H1 (cell line): ENCODE measurements around the gene BICDL1. TPM values are rescaled to one million over a fixed set of nuclear protein-coding genes. Genes with fewer than 3 reads are reported as not detected.
A peak's percentile ranks its signal among the peaks of the same experiment; 100 is the strongest.

ENCODE experiments used
- CTCF ChIA-PET: fragments of 300-600 bp; sonication (Branson Sonifier 250); formaldehyde crosslinking; loops from one replicate; lab custom pipeline; 2021; ENCODE audit not compliant: partially characterized antibody; lab: Charles Lee
- POLR2A ChIA-PET: fragments of 300-600 bp; sonication (Branson Sonifier 250); formaldehyde crosslinking; loops from one replicate; lab custom pipeline; 2021; ENCODE audit warnings: inconsistent platforms; ENCODE audit not compliant: partially characterized antibody; lab: Charles Lee
- DNase-seq, 2 experiments: peaks; one replicate each; pipeline versions ENCODE4 v3.0.0 to v3.0.0-alpha.2; 2010 to 2022; ENCODE audit warnings: low spot score in 2 of 2, low read depth in 1 of 2, mixed read lengths in 1 of 2
- FAIRE-seq: peaks from 2 replicates; lab custom pipeline; 2011; peaks lifted over from hg19 to GRCh38; lab: Jason Lieb, UNC
- H2AFZ ChIP-seq: 2 replicates; pipeline ENCODE4 v1.8.1; 2012; ENCODE audit warnings: low read length, inconsistent platforms
- H2AK5ac ChIP-seq: 2 replicates; pipeline ENCODE4 v1.6.1; 2013; ENCODE audit warnings: low read depth, low read length
- H2BK120ac ChIP-seq: replicated peaks from 2 replicates; pipeline ENCODE3; 2013; ENCODE audit warnings: low read depth, low read length, inconsistent platforms
- H2BK12ac ChIP-seq: 2 replicates; pipeline ENCODE4 v1.6.1; 2013; ENCODE audit warnings: low read depth, low read length
- H2BK15ac ChIP-seq: 2 replicates; pipeline ENCODE4 v1.6.1; 2013; ENCODE audit warnings: low read length
- H2BK20ac ChIP-seq: 2 replicates; pipeline ENCODE4 v1.6.1; 2013; ENCODE audit warnings: low read length
- H2BK5ac ChIP-seq: 2 replicates; pipeline ENCODE4 v1.6.1; 2013; ENCODE audit warnings: low read depth, low read length
- H3K14ac ChIP-seq: 2 replicates; pipeline ENCODE4 v1.6.1; 2013; ENCODE audit warnings: inconsistent platforms; ENCODE audit not compliant: insufficient read length
- H3K18ac ChIP-seq: 2 replicates; pipeline ENCODE4 v1.6.1; 2013; ENCODE audit warnings: low read length; ENCODE audit errors: extremely low read depth
- H3K23ac ChIP-seq: 2 replicates; pipeline ENCODE4 v1.6.1; 2013; ENCODE audit warnings: inconsistent platforms; ENCODE audit not compliant: insufficient read length
- H3K23me2 ChIP-seq: 2 replicates; pipeline ENCODE4 v1.6.1; 2013; ENCODE audit warnings: low read depth, low read length
- H3K27ac ChIP-seq: 2 replicates; pipeline ENCODE4 v1.6.1; 2011; ENCODE audit warnings: low read depth, low read length, inconsistent platforms
- H3K27me3 ChIP-seq, 4 experiments: replicated peaks in 1 of 4; 1 replicate in 1 of 4; 2 replicates in 3 of 4; pipeline versions ENCODE4 v1.6.1 to v1.8.1; 2011 to 2013; ENCODE audit warnings: low read length in 3 of 4, mild to moderate bottlenecking in 3 of 4, inconsistent platforms in 2 of 4, mixed read lengths in 2 of 4, moderate library complexity in 1 of 4; ENCODE audit not compliant: control insufficient read depth in 3 of 4, insufficient read depth in 3 of 4; ENCODE audit errors: extremely low read depth in 1 of 4
- H3K36me3 ChIP-seq, 4 experiments: 2 replicates each; pipeline versions ENCODE4 v1.6.1 to v1.8.1; 2011 to 2013; ENCODE audit warnings: mild to moderate bottlenecking in 4 of 4, low read length in 3 of 4, moderate library complexity in 2 of 4, control low read depth in 1 of 4, inconsistent platforms in 1 of 4; ENCODE audit not compliant: insufficient read depth in 4 of 4, control insufficient read depth in 2 of 4
- H3K4ac ChIP-seq: replicated peaks from 2 replicates; pipeline ENCODE3; 2013; ENCODE audit warnings: low read length, low read depth, mixed read lengths, inconsistent platforms; ENCODE audit not compliant: insufficient read length
- H3K4me1 ChIP-seq, 4 experiments: replicated peaks in 1 of 4; 1 replicate in 1 of 4; 2 replicates in 3 of 4; pipeline versions ENCODE4 v1.6.1 to v1.8.1; 2011 to 2013; ENCODE audit warnings: low read length in 3 of 4, inconsistent platforms in 2 of 4, mixed read lengths in 1 of 4; ENCODE audit not compliant: insufficient read depth in 4 of 4, control insufficient read depth in 3 of 4
- H3K4me2 ChIP-seq, 2 experiments: 2 replicates each; pipeline versions ENCODE4 v1.6.1 to v1.8.1; 2011 to 2013; ENCODE audit warnings: low read depth in 2 of 2, low read length in 2 of 2, control low read depth in 1 of 2, inconsistent platforms in 1 of 2, mild to moderate bottlenecking in 1 of 2; ENCODE audit not compliant: insufficient read depth in 1 of 2
- H3K4me3 ChIP-seq, 4 experiments: fragments of 200-600, 300-600 bp in 1 of 4; sonication (generic), shearing (Covaris generic), sonication (Bioruptor Twin) in 1 of 4; 2 replicates each; pipeline versions ENCODE4 v1.5.1 to v1.8.1; 2011 to 2016; ENCODE audit warnings: low read length in 4 of 4, low read depth in 3 of 4, control low read depth in 2 of 4, inconsistent platforms in 2 of 4, mild to moderate bottlenecking in 2 of 4, mixed read lengths in 1 of 4, moderate library complexity in 1 of 4; ENCODE audit not compliant: insufficient read depth in 2 of 4; ENCODE audit errors: extremely low read depth in 1 of 4
- H3K56ac ChIP-seq: replicated peaks from 2 replicates; pipeline ENCODE3; 2013; ENCODE audit warnings: low read depth, mild to moderate bottlenecking, mixed read lengths, low read length, inconsistent platforms; ENCODE audit not compliant: insufficient read length
- H3K79me1 ChIP-seq: 2 replicates; pipeline ENCODE4 v1.6.1; 2013; ENCODE audit warnings: low read depth, low read length, control low read depth
- H3K79me2 ChIP-seq, 2 experiments: 2 replicates each; pipeline versions ENCODE4 v1.6.1 to v1.8.1; 2012 to 2013; ENCODE audit warnings: low read length in 2 of 2, mild to moderate bottlenecking in 2 of 2, inconsistent platforms in 1 of 2; ENCODE audit not compliant: insufficient read depth in 2 of 2, control insufficient read depth in 1 of 2
- H3K9ac ChIP-seq, 4 experiments: replicated peaks in 1 of 4; 1 replicate in 1 of 4; 2 replicates in 3 of 4; pipeline versions ENCODE4 v1.6.1 to v1.8.1; 2011 to 2013; ENCODE audit warnings: low read depth in 3 of 4, low read length in 3 of 4, control low read depth in 2 of 4, mild to moderate bottlenecking in 2 of 4, moderate library complexity in 2 of 4, inconsistent platforms in 1 of 4; ENCODE audit errors: extremely low read depth in 1 of 4
- H3K9me3 ChIP-seq, 2 experiments: 2 replicates each; pipeline versions ENCODE4 v1.6.1 to v1.8.1; 2012 to 2013; ENCODE audit warnings: mild to moderate bottlenecking in 2 of 2, moderate library complexity in 2 of 2, control low read depth in 1 of 2, inconsistent platforms in 1 of 2, low read depth in 1 of 2, low read length in 1 of 2, mixed read lengths in 1 of 2; ENCODE audit not compliant: insufficient read depth in 2 of 2
- H4K20me1 ChIP-seq, 2 experiments: replicated peaks in 1 of 2; 2 replicates each; pipeline versions ENCODE3 to v1.8.1; 2011 to 2013; ENCODE audit warnings: inconsistent platforms in 2 of 2, low read length in 2 of 2, mild to moderate bottlenecking in 1 of 2; ENCODE audit not compliant: insufficient read depth in 2 of 2, control insufficient read depth in 1 of 2
- H4K5ac ChIP-seq: 2 replicates; pipeline ENCODE4 v1.6.1; 2013; ENCODE audit warnings: low read length, low read depth, mixed read lengths, inconsistent platforms; ENCODE audit not compliant: insufficient read length
- H4K8ac ChIP-seq: 2 replicates; pipeline ENCODE4 v1.8.0; 2013; ENCODE audit warnings: mild to moderate bottlenecking, moderate library complexity, low read length, inconsistent platforms; ENCODE audit not compliant: insufficient read depth; ENCODE audit errors: extremely low read depth
- H4K91ac ChIP-seq: replicated peaks from 2 replicates; pipeline ENCODE3; 2013; ENCODE audit warnings: low read length, mixed read lengths, inconsistent platforms; ENCODE audit not compliant: insufficient read length
- CREB1 ChIP-seq: IDR thresholded peaks from 2 replicates; pipeline ENCODE4 v1.6.1; 2012; ENCODE audit warnings: inconsistent platforms
- WGBS, 2 experiments: shearing (Covaris generic) in 1 of 2; methylation state at CpG; one replicate each; pipeline versions ENCODE4 v1.1.6 to v1.1.7; 2013 to 2015; ENCODE audit warnings: low lambda C conversion rate in 2 of 2, mixed read lengths in 2 of 2, inconsistent platforms in 1 of 2, low coverage in 1 of 2, missing lambda C conversion rate in 1 of 2; ENCODE audit not compliant: insufficient replicate concordance in 2 of 2, insufficient coverage in 1 of 2, insufficient read length in 1 of 2; ENCODE audit errors: extremely low coverage in 1 of 2, missing lambda C conversion rate in 1 of 2; 5-methylcytosine and 5-hydroxymethylcytosine counted together
- polyA plus RNA-seq, 7 experiments: library from polyadenylated mRNA; depleted of rRNA in 3 of 7; stranded (reverse) in 5 of 7; unstranded in 2 of 7; fragments of >200 nt in 5 of 7; fragments of 200-250 nt in 2 of 7; gene quantifications; 1 replicate in 5 of 7; 2 replicates in 1 of 7; 4 replicates in 1 of 7; pipeline versions ENCODE4 v1.2.1 to v1.2.3, GENCODE V29; 2011 to 2013; ENCODE audit warnings: missing spikeins in 2 of 7, mixed read lengths in 2 of 7
- total RNA-seq: library from RNA; stranded (reverse); fragmentation: NEBNext Ultra II Directional; extraction: Animal tissue kit (Norgen Biotek cat#: 25700); gene quantifications from 2 replicates; pipeline ENCODE4 v1.2.1, GENCODE V29; 2021

The BICDL1 gene
- total and polyA plus RNA-seq, 2 of the 8 experiments (the other 6 are each of a cell fraction or from before 2014, with no cell fraction given), result 17.2 to 25.9 TPM

DNA sequence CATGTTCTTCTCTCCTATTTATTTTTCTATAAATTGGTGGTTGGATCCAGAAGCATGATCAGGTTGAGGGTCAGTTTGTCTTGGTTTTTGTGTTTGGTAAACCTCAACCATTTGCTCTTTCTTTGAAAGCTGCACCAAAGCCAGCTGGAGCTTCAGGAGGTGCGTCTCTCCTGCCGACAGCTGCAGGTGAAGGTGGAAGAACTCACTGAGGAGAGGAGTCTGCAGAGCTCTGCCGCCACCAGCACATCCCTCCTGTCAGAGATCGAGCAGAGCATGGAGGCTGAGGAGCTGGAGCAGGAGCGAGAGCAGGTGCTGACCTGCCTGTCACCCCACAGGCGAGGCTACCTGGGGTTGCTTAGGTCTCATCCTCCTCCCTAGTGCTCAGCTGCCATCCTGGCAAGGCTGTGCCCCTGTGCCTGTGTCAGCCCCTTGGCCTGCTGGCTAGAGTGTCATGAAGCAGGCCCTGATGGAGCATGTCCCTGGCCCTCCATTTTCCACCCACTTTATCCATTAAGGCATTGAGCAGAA, 82.5 kb downstream of the BICDL1 start:
- Histone ChIP-seq H2BK5ac (peak overlapping the region; percentile 23; the same call in 1 of the 2 replicates), H3K79me2 (no peaks in the 10 kb centered on the region), H3K4ac (no peak overlapping the region), H4K5ac (no peak overlapping the region), H3K56ac (no peak overlapping the region), H2BK12ac (no peak overlapping the region), H3K27ac (no peak overlapping the region), H3K23me2 (no peaks in the 10 kb centered on the region), H3K4me1 (no peaks in the 10 kb centered on the region), H3K4me2 (no peak overlapping the region), H2AFZ (no peak overlapping the region), H4K8ac (no peak overlapping the region), H3K79me1 (no peaks in the 10 kb centered on the region), H2BK120ac (no peak overlapping the region), H3K9ac (no peak overlapping the region), H2BK15ac (no peak overlapping the region), H4K20me1 (peaks cover 0 to under 1% of the 10 kb centered on the region in 2 experiments), H3K36me3 (no peaks in the 10 kb centered on the region; a peak in 1 of 8 replicates), H3K9me3 (no peaks in the 10 kb centered on the region), H3K4me3 (no peak overlapping the region), H2AK5ac (no peak overlapping the region), H3K23ac (no peak overlapping the region), H2BK20ac (no peak overlapping the region), H3K18ac (no peak overlapping the region), H3K27me3 (no peaks in the 10 kb centered on the region), H3K14ac (no peak overlapping the region), H4K91ac (no peak overlapping the region)
- FAIRE-seq (no peak), DNase-seq (no peak)
- no peak for TF ChIP-seq CREB1
- 85% methylated on average over 6 of the region's 6 CpGs; no CpG with 5 or more reads in 1 of the 2 experiments for WGBS, 2 experiments
- ChIA-PET CTCF (interaction anchor here (1.4 to 3.0 kb wide), 3 partner anchors 9 to 22 kb away, joined by 4 to 13 read pairs (median 10); no protein-coding TSS in a partner anchor), POLR2A (interaction anchor here (1.2 kb wide), 1 partner anchor 130 kb away, joined by 4 read pairs; the partner anchor contains the start of gene RPLP0)
